ENCODE results near the gene SUGCT. TPM values are rescaled to one million over a fixed set of nuclear protein-coding genes. Genes with fewer than 3 reads are reported as not detected.

Gene SUGCT
- total and polyA plus RNA-seq, 4 donors: 37.9 to 152 (median 53.2) TPM

DNA sequence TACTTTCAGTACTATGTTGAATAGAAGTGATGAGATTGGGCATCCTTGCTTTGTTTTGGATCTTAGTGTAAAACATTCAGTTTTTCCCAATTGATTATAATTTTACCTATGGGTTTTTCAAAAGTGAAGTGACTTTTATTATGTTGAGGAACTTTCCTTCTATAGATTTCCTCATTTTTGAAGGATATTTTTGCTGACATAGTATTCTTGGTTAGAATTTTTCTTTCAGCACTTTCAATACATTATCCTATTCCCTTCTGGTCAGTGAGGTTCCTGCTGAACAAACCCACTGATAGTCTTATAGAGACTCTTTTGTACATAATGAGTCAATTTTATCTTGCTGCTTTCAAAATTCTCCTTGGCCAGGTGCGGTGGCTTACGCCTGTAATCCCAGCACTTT lies 297.2 kb downstream of the SUGCT start:
- no peak for DNase-seq
- 98% methylated on average over 2 of the region's 2 CpGs for whole genome bisulfite sequencing, 2 donors
- Histone ChIP-seq H3K4me3 (ENCODE audit: low read length in 2 of 2) (no peak overlapping the region), H3K27me3 (ENCODE audit: control insufficient read depth in 1 of 2, insufficient read depth in 2 of 2, low read length in 1 of 2) (no peaks in the 10 kb centered on the region), H3K27ac (ENCODE audit: low read depth in 1 of 2, low read length in 2 of 2) (no peak overlapping the region), H3K36me3 (ENCODE audit: control insufficient read depth in 1 of 2, insufficient read depth in 2 of 2, low read length in 1 of 2) (no peaks in the 10 kb centered on the region), H3K9me3 (ENCODE audit: control insufficient read depth, low read length) (no peaks in the 10 kb centered on the region), H3K4me1 (ENCODE audit: control insufficient read depth in 1 of 2, insufficient read depth in 2 of 2, low read length in 2 of 2) (no peaks in the 10 kb centered on the region)
- intact Hi-C loops (cut with DNase I): loop anchor here in 1 of 2 donors (10.0 kb wide), 1 partner anchor 303 kb away; no protein-coding TSS in a partner anchor
- ATAC-seq (ENCODE audit: low FRiP score): no peak

DNA sequence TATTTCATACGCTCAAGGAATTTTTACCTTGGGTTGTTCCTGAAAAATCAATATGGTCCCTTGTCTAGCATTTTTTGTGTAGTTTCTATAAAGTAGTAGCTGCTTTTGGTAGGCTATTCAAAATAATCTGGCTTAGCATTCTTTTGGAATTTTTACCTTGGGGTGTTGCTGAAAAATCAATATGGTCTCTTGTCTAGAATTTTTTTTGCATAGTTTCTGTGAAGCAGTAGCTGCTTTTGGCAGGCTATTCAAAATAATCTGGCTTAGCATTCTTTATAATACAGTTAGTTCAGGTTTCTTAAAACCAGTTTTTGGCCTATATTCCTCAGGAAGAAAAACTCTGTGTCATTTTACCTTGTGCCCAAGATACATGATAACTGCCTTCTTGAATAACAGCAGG lies 301.9 kb downstream of the SUGCT start:
- WGBS, 2 donors: 94 to 97% methylated on average over 1 of the region's 1 CpG
- no peak for ATAC-seq (ENCODE audit: low FRiP score)
- intact Hi-C loops (cut with DNase I): loop anchor here in 1 of 2 donors (5.0 to 10.0 kb wide), 2 partner anchors 34 to 298 kb away; no protein-coding TSS in a partner anchor

DNA sequence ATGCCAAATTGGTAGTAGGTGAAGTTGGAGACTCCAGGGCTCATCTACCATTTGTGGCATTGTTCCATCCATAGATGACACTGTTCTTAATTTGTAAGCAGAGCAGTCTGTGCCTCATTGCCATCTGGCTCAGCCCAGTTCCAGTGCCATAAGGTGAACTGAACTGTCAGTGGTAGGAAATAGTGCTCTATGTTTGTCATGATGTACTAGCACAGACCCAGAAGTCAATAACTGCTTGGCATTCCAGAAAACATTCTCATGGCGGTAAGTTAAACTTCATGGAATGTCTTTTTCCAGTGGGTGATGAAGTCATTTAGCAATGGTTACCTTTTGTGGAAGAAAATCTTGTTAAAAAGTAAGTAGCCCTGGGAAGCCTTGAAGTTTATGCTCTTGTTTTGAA lies 302.7 kb downstream of the SUGCT start:
- H3K27ac ChIP-seq (ENCODE audit: low read depth in 1 of 2, low read length in 2 of 2): peak overlapping the region; percentile 81 to 99
- peak; percentile 77 for ATAC-seq (ENCODE audit: low FRiP score)
- intact Hi-C loops (cut with DNase I): loop anchor here in 1 of 2 donors (5.0 to 10.0 kb wide), 2 partner anchors 35 to 297 kb away; no protein-coding TSS in a partner anchor
- 3 to 6% methylated on average over 1 of the region's 1 CpG for WGBS, 2 donors
- H3K36me3 ChIP-seq (ENCODE audit: control insufficient read depth in 1 of 2, insufficient read depth in 2 of 2, low read length in 1 of 2): no peaks in the 10 kb centered on the region
- no peak overlapping the region for H3K4me3 ChIP-seq (ENCODE audit: low read length in 2 of 2)
- no peaks in the 10 kb centered on the region for H3K27me3 ChIP-seq (ENCODE audit: control insufficient read depth in 1 of 2, insufficient read depth in 2 of 2, low read length in 1 of 2)
- peaks cover 3% of the 10 kb centered on the region for H3K9me3 ChIP-seq (ENCODE audit: control insufficient read depth, low read length)
- H3K4me1 ChIP-seq (ENCODE audit: control insufficient read depth in 1 of 2, insufficient read depth in 2 of 2, low read length in 2 of 2): peaks cover 3 to 4% of the 10 kb centered on the region in 2 donors
- no peak for DNase-seq

More for the DNA sequence above, 301.9 kb downstream of the SUGCT start:
- Histone ChIP-seq H3K4me3 (ENCODE audit: low read length in 2 of 2) (no peak overlapping the region), H3K9me3 (ENCODE audit: control insufficient read depth, low read length) (peaks cover 3% of the 10 kb centered on the region), H3K27me3 (ENCODE audit: control insufficient read depth in 1 of 2, insufficient read depth in 2 of 2, low read length in 1 of 2) (no peaks in the 10 kb centered on the region), H3K4me1 (ENCODE audit: control insufficient read depth in 1 of 2, insufficient read depth in 2 of 2, low read length in 2 of 2) (peaks cover 3 to 4% of the 10 kb centered on the region in 2 donors), H3K27ac (ENCODE audit: low read depth in 1 of 2, low read length in 2 of 2) (peak overlapping the region in 1 of 2 donors; percentile 99), H3K36me3 (ENCODE audit: control insufficient read depth in 1 of 2, insufficient read depth in 2 of 2, low read length in 1 of 2) (no peaks in the 10 kb centered on the region)
- no peak for DNase-seq

DNA sequence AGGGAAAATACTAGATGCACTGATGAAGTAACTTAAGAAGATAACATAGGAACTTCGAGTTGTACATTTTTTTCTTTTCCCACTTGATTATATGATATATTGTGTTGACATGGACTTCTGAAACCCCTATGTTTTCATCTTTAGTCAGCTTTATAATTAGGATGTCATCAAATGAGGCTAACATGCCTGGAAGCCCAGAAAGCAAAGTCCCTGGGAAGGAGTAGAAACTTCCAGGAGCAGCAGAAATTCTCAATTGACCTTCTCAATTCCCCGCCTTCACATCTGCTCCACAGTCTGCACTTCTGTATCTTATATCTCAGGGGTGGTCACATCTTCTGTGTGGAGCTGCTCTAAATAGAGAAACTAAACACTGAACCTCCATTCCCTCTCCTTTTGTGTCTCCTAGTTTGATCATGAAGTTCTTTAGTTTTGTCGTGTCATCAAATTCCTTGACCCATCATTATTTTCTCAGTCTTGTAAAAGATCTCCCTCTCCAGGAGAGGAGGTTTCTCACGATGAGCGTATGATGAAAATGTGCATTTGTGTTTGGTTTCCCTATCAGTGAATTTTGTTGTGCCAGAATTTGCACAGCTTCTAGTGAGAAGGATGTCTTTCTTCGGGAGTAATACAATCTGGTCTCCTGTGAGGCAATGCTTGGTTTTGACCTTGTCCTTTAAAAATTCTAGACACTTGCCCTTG lies 303.3 kb downstream of the SUGCT start:
- H3K4me1 ChIP-seq (ENCODE audit: control insufficient read depth in 1 of 2, insufficient read depth in 2 of 2, low read length in 2 of 2): peaks cover 3 to 4% of the 10 kb centered on the region in 2 donors
- intact Hi-C loops (cut with DNase I): loop anchor here in 1 of 2 donors (5.0 to 10.0 kb wide), 2 partner anchors 36 to 297 kb away; no protein-coding TSS in a partner anchor
- peaks cover 3% of the 10 kb centered on the region for H3K9me3 ChIP-seq (ENCODE audit: control insufficient read depth, low read length)
- H3K27ac ChIP-seq (ENCODE audit: low read depth in 1 of 2, low read length in 2 of 2): peak overlapping the region; percentile 98 to 100
- H3K36me3 ChIP-seq (ENCODE audit: control insufficient read depth in 1 of 2, insufficient read depth in 2 of 2, low read length in 1 of 2): no peaks in the 10 kb centered on the region
- no peaks in the 10 kb centered on the region for H3K27me3 ChIP-seq (ENCODE audit: control insufficient read depth in 1 of 2, insufficient read depth in 2 of 2, low read length in 1 of 2)
- WGBS, 2 donors: 55 to 63% methylated on average over 6 of the region's 6 CpGs
- no peak for ATAC-seq (ENCODE audit: low FRiP score)
- no peak overlapping the region for H3K4me3 ChIP-seq (ENCODE audit: low read length in 2 of 2)
- DNase-seq: no peak

DNA sequence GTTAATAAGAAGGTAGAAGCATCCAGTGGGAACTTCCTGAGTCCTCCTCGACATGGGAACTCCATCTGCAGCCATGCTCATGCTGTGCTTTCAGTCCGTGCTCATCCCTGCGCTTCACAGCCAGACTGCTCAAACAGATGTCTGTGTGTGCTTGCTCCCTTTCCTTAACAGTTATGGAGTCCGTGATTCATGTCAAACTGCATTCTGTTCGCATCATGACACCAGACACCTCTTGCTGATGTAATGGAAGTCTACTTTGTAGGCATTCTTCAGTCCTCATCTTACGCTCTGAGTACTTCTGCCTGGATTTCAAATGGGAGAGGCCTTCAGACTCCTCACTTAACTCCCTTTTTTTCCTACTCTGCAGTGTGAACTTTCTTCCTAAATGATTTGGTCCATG lies 304.9 kb downstream of the SUGCT start:
- H3K27ac ChIP-seq (ENCODE audit: low read depth in 1 of 2, low read length in 2 of 2): peak overlapping the region in 1 of 2 donors; percentile 77
- no peak for DNase-seq
- peaks cover 3 to 4% of the 10 kb centered on the region in 2 donors for H3K4me1 ChIP-seq (ENCODE audit: control insufficient read depth in 1 of 2, insufficient read depth in 2 of 2, low read length in 2 of 2)
- intact Hi-C loops (cut with DNase I): loop anchor here in 1 of 2 donors (5.0 to 10.0 kb wide), 2 partner anchors 37 to 295 kb away; no protein-coding TSS in a partner anchor
- no peak for ATAC-seq (ENCODE audit: low FRiP score)
- 96 to 97% methylated on average over 6 of the region's 6 CpGs for WGBS, 2 donors
- no peaks in the 10 kb centered on the region for H3K36me3 ChIP-seq (ENCODE audit: control insufficient read depth in 1 of 2, insufficient read depth in 2 of 2, low read length in 1 of 2)
- H3K4me3 ChIP-seq (ENCODE audit: low read length in 2 of 2): no peak overlapping the region
- peaks cover 3% of the 10 kb centered on the region for H3K9me3 ChIP-seq (ENCODE audit: control insufficient read depth, low read length)
- no peaks in the 10 kb centered on the region for H3K27me3 ChIP-seq (ENCODE audit: control insufficient read depth in 1 of 2, insufficient read depth in 2 of 2, low read length in 1 of 2)

DNA sequence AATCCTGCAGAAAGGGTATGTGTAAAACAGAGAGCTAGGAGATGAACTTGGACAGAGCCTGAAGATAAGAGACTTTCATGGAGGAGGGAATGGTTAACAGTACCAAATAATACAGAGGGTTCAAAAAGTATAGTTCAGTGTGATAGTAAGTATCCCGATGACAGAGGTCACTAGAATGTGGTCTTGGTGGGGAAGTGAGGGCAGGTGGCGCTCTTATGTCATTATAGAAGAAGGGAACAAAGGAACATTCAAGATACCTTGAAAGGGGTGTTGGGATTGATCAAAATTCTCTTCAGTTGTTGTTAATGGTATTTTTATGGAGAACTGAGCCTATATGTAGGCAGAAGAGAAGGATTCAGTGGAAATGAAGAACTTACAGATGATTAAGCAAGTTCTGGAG lies 312.5 kb downstream of the SUGCT start:
- no peak for ATAC-seq (ENCODE audit: low FRiP score)
- Histone ChIP-seq H3K27ac (ENCODE audit: low read depth in 1 of 2, low read length in 2 of 2) (no peak overlapping the region), H3K4me1 (ENCODE audit: control insufficient read depth in 1 of 2, insufficient read depth in 2 of 2, low read length in 2 of 2) (peaks cover 0 to 2% of the 10 kb centered on the region in 2 donors), H3K9me3 (ENCODE audit: control insufficient read depth, low read length) (no peaks in the 10 kb centered on the region), H3K27me3 (ENCODE audit: control insufficient read depth in 1 of 2, insufficient read depth in 2 of 2, low read length in 1 of 2) (no peaks in the 10 kb centered on the region), H3K4me3 (ENCODE audit: low read length in 2 of 2) (no peak overlapping the region), H3K36me3 (ENCODE audit: control insufficient read depth in 1 of 2, insufficient read depth in 2 of 2, low read length in 1 of 2) (no peaks in the 10 kb centered on the region)
- DNase-seq: no peak
- intact Hi-C loops (cut with DNase I): no loop called here
- 95 to 96% methylated on average over 2 of the region's 2 CpGs for WGBS, 2 donors

DNA sequence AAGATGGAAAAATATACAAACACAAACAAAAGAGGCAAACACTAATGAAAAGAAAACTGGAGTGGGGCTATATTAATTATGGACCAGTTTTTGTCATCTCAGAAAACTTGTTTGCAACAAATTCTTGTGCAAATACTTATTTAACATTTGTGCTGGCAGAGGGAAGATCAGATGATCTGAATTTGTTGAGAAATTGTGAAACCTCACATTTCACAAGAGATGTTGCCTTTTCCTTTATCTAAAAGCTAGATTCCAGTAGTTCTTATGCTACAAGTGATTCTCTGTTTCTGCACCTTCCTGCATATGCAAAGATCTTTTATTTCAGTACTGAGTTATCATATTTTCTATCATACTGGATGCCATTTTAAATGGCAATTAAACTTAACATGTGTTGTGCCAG lies 320.7 kb downstream of the SUGCT start:
- no peak for ATAC-seq (ENCODE audit: low FRiP score)
- H3K27ac ChIP-seq (ENCODE audit: low read depth in 1 of 2, low read length in 2 of 2): no peak overlapping the region
- no peaks in the 10 kb centered on the region for H3K9me3 ChIP-seq (ENCODE audit: control insufficient read depth, low read length)
- H3K36me3 ChIP-seq (ENCODE audit: control insufficient read depth in 1 of 2, insufficient read depth in 2 of 2, low read length in 1 of 2): no peaks in the 10 kb centered on the region
- intact Hi-C loops (cut with DNase I): no loop called here
- DNase-seq: no peak
- no peak overlapping the region for H3K4me3 ChIP-seq (ENCODE audit: low read length in 2 of 2)
- no peaks in the 10 kb centered on the region for H3K27me3 ChIP-seq (ENCODE audit: control insufficient read depth in 1 of 2, insufficient read depth in 2 of 2, low read length in 1 of 2)
- H3K4me1 ChIP-seq (ENCODE audit: control insufficient read depth in 1 of 2, insufficient read depth in 2 of 2, low read length in 2 of 2): no peaks in the 10 kb centered on the region

DNA sequence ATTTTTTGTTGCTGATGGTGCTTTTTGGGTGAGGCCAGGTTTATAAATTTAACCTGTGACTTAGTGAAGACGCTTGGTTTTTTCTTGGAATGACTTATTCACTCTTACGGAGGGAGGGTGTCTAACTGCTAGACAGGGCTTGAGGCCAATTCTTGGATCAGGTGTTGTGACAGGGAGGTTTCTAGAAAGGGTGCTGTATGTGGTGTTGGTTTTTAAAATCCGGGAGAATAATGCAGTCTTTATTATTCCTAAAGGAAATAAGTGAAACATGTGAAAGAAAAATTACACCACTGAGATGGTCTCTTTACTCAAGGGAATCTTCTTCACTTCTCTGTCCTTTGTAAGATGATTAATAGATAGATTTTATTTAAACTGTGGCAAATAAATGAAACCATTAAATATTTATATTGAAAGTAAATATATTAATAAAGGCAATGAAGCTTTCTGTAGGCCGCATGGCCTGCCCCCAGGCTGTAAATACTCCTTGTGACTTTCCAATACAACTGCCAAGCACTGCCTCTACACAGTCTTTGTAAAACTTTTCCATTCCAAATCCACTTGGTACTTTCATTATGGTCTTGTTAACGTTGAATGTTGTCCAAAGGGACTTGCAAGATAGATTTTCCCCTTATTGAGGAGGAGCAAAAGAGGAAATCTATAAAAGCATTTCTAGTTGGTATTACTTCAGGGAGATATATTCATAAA lies 323.1 kb downstream of the SUGCT start:
- 82 to 84% methylated on average over 5 of the region's 5 CpGs for WGBS, 2 donors
- no peaks in the 10 kb centered on the region for H3K9me3 ChIP-seq (ENCODE audit: control insufficient read depth, low read length)
- H3K27me3 ChIP-seq (ENCODE audit: control insufficient read depth in 1 of 2, insufficient read depth in 2 of 2, low read length in 1 of 2): no peaks in the 10 kb centered on the region
- no peak overlapping the region for H3K27ac ChIP-seq (ENCODE audit: low read depth in 1 of 2, low read length in 2 of 2)
- no peaks in the 10 kb centered on the region for H3K36me3 ChIP-seq (ENCODE audit: control insufficient read depth in 1 of 2, insufficient read depth in 2 of 2, low read length in 1 of 2)
- DNase-seq (no peak), ATAC-seq (ENCODE audit: low FRiP score) (no peak)
- intact Hi-C loops (cut with DNase I): no loop called here
- H3K4me3 ChIP-seq (ENCODE audit: low read length in 2 of 2): no peak overlapping the region
- peaks cover 0 to 7% of the 10 kb centered on the region in 2 donors for H3K4me1 ChIP-seq (ENCODE audit: control insufficient read depth in 1 of 2, insufficient read depth in 2 of 2, low read length in 2 of 2)
